Ectodermal cell (in vitro differentiated cells): ENCODE measurements around the gene TMEM61.

ENCODE experiments used
- H3K27ac ChIP-seq: 2 replicates; pipeline ENCODE4 v1.7.0; 2013; ENCODE audit warnings: mild to moderate bottlenecking, low read depth, low read length; ENCODE audit not compliant: insufficient read depth, poor library complexity, severe bottlenecking
- H3K27me3 ChIP-seq: 2 replicates; pipeline ENCODE4 v1.7.0; 2013; ENCODE audit warnings: mild to moderate bottlenecking, low read length; ENCODE audit not compliant: insufficient read depth, control insufficient read depth, poor library complexity, severe bottlenecking
- H3K36me3 ChIP-seq: one replicate; pipeline ENCODE4 v1.7.0; 2013; ENCODE audit warnings: low read length; ENCODE audit not compliant: control insufficient read depth, insufficient read depth
- H3K4me1 ChIP-seq: one replicate; pipeline ENCODE4 v1.7.0; 2013; ENCODE audit warnings: low read length; ENCODE audit not compliant: control insufficient read depth, insufficient read depth
- H3K4me3 ChIP-seq: 2 replicates; pipeline ENCODE4 v1.7.0; 2013; ENCODE audit warnings: low read depth, low read length, control low read depth; ENCODE audit not compliant: insufficient read depth
- H3K9me3 ChIP-seq: 2 replicates; pipeline ENCODE4 v1.7.0; 2013; ENCODE audit warnings: mild to moderate bottlenecking, low read length, moderate library complexity; ENCODE audit not compliant: control insufficient read depth
- WGBS, 2 experiments: methylation state at CpG; one replicate each; pipeline ENCODE4 v1.1.7; 2013; ENCODE audit warnings: missing lambda C conversion rate in 2 of 2; 5-methylcytosine and 5-hydroxymethylcytosine counted together

The TMEM61 gene

DNA sequence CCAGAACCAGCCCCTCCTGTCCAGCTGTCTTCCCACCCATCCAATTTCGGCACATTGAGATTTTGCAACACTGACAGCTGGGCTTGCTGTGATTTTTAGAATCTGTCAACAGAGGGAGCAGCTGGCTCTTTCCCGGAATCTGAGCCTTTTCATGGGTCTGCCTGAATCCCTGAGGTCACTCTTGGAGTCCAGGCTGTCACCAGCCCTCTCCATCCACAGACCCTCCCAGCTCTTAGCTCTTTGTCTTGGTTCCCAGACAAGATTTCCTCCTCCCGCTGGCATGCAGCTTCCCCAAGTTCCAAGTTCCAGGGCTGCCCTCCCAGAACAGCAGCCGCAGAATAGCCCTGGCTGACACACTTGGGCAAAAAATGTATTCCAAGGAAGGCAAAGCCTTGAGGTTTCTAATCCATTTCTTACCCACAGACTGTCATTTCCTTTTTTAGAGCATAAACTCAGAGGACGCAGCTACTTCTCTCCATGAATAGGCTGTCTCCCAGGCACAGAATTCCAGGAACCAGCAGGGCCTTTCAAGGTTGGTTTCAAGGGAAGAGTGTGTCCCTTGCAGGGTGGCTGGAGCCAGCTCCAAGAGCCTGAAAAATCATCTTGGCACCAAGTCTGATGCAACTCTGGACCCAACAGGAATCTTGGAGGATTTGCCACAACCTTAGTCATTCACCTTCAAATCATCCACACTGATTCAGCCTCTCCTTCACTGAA lies 7.1 kb upstream of the TMEM61 start:
- 44 to 49% methylated on average over 5 of the region's 5 CpGs for WGBS, 2 experiments
- Histone ChIP-seq H3K4me3 (no peak overlapping the region), H3K27ac (peak overlapping the region; percentile 26), H3K36me3 (no peaks in the 10 kb centered on the region), H3K9me3 (no peaks in the 10 kb centered on the region), H3K4me1 (no peaks in the 10 kb centered on the region), H3K27me3 (no peaks in the 10 kb centered on the region)

DNA sequence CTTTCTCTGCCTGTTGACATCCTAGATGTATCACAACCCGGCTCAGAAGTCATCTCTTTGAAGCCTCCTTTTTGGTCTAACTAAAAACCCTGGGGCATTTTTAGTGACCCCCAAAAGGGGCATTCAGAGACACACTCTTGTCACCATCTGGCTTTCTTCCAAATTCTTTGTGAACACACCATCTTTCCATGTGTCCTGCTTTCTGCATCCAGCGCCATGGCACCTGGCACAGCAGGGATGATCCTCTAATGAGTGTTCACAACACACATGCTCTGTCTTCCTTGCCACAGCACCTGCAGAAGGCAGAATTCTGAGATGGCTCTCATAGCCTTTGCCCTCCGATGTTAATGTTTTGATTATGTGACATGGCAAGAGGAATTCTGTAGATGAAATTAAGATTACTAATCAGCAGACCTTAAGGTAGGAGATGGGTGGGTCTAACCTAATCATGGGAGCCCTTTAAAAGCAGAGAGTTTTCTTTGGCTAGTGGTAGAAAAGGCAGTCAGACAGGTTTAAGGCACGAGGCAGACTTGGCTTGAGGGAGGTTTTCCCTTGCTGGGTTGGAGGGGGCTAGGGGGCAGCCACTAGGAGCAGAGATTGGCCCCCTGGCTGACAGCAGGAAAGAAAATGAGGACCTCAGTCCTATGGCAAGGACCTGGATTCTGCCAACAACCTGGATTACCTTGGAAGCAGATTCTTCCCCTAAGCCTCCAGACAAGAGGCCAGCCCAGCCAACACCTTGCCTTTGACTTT lies 4.9 kb upstream of the TMEM61 start:
- no peak overlapping the region for H3K4me3 ChIP-seq
- H3K9me3 ChIP-seq, result no peaks in the 10 kb centered on the region
- 88 to 89% methylated on average over 4 of the region's 4 CpGs for WGBS, 2 experiments
- H3K36me3 ChIP-seq, result no peaks in the 10 kb centered on the region
- H3K27me3 ChIP-seq, result peaks cover 21% of the 10 kb centered on the region
- no peak overlapping the region for H3K27ac ChIP-seq
- no peaks in the 10 kb centered on the region for H3K4me1 ChIP-seq

DNA sequence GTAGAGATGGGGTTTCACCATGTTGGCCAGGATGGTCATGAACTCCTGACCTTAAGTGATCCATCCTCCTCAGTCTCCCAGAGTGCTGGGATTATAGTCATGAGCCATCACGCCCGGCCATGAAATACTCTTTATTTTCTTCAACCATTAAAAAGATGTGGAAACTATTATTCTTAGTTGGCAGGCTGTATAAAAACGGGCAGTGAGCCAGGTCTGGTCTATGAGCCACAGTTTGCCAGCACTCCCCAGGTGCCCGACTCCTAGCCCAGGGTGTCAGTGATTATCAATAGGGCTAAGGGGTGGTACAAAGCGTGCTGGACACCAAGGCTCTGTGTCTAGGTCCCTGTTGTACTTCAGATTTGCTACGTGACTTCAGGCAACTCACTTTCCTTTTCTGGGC lies 3.7 kb upstream of the TMEM61 start:
- H3K27me3 ChIP-seq, result peaks cover 33% of the 10 kb centered on the region
- no peaks in the 10 kb centered on the region for H3K9me3 ChIP-seq
- no peaks in the 10 kb centered on the region for H3K4me1 ChIP-seq
- no peaks in the 10 kb centered on the region for H3K36me3 ChIP-seq
- 91 to 92% methylated on average over 6 of the region's 6 CpGs for WGBS, 2 experiments
- H3K27ac ChIP-seq, result no peak overlapping the region
- H3K4me3 ChIP-seq, result no peak overlapping the region

DNA sequence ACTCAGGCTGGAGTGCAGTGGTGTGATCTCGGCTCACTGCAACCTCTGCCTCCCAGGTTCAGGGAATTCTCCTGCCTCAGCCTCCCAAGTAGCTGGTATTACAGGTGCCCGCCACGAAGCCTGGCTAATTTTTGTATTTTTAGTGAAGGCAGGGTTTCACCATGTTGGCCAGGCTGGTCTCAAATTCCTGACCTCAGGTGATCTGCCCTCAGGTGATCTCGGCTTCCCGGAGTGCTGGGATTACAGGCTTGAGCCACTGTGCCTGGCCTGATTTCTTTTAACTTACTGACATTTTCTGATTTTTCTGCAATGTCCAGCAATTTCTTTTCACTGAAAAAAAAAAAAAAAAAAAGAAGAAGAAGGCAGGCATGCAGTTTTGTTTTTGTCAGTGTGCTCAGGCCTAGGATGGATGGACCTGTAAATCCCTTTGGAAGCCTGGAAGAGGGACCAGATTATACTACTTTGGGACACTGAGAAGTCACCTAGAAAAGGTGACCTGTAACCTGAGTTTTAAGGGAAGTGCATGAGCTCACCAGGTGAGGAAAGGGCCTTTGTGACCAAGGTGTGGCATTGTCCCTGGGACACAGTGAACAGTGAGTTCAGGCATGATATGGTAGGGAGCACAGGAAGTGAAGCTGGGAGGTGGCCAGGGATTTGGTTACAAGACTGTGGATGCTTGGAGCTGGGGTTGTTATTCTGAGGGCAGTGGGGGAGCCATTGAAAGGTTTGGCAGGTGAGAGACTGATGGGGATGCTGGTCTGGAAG lies 2.7 kb upstream of the TMEM61 start:
- no peaks in the 10 kb centered on the region for H3K9me3 ChIP-seq
- no peak overlapping the region for H3K4me3 ChIP-seq
- H3K36me3 ChIP-seq, result no peaks in the 10 kb centered on the region
- 87 to 89% methylated on average over 5 of the region's 5 CpGs for WGBS, 2 experiments
- no peaks in the 10 kb centered on the region for H3K4me1 ChIP-seq
- H3K27ac ChIP-seq, result no peak overlapping the region
- peaks cover 41% of the 10 kb centered on the region for H3K27me3 ChIP-seq

DNA sequence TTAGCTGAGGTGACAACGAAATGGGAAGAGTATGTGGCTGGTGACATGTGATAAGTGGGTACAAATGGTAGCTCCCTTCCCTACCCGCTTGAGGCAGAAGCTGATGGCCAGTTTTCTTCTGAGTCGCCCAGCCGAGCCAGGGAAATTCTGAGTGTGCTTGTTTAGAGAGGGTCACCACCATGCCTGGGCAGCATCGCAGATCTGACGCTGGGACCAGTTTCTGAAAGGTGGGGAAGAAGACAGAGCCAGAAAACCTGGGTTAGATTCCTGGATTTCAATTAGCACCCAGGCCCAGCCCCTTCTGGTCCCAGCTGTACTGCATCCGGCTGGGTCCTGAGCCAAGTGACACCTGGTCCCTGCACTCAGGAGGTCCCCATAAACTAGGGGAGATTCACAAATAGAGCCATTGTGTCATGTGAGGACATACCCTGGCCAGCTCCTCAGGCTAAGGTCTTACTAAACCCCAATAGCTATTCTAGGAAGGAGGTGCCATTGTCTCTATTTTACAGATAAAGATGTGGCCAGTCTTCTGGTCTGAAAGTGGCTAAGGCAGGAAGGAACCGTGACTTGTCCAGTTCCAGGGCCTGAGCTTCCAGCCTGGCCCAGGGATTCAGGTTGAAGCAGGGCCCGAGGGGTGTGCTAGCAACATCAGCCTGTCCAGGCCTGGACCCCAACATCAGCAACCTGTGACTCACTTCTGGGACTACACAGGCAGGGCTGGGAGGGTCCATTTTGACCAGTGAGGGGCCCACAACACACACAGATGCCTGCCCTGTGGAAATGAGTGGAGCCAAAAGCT lies 1.7 kb upstream of the TMEM61 start:
- Histone ChIP-seq H3K9me3 (no peaks in the 10 kb centered on the region), H3K36me3 (no peaks in the 10 kb centered on the region), H3K27me3 (peaks cover 41% of the 10 kb centered on the region), H3K4me1 (no peaks in the 10 kb centered on the region), H3K27ac (no peak overlapping the region), H3K4me3 (no peak overlapping the region)
- WGBS, 2 experiments, result 90 to 94% methylated on average over 9 of the region's 9 CpGs

DNA sequence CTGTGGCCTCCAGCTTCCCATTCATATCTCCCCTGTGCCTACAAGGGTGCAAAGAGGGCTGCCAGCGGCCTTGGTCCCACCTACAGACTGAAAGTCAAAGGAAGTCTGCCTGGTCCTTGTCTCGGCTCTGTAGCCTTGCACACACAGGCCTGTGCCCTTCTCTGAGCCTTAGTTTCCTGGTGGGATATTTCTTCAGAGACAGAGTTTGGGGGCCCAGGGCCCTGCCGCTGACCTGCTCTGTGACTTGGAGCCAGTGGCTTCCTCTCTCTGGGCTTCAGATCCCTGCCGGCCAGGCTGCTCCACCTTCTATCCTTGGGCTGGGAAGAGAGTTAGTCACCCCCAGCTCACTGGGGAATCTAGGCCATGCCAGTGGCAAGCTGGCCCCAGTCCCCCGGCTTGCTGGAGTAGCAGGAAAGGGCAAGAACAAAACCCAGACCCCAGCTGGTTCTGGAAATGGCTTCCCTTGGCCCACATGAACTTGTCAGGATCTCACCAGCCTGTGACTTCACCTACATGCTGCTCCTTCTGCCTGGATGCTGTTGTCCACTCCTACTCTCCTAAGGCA lies 1.0 kb upstream of the TMEM61 start:
- no peak overlapping the region for H3K4me3 ChIP-seq
- H3K36me3 ChIP-seq, result no peaks in the 10 kb centered on the region
- H3K27ac ChIP-seq, result no peak overlapping the region
- H3K9me3 ChIP-seq, result no peaks in the 10 kb centered on the region
- WGBS, 2 experiments, result 62 to 65% methylated on average over 5 of the region's 5 CpGs
- H3K4me1 ChIP-seq, result no peaks in the 10 kb centered on the region
- H3K27me3 ChIP-seq, result peaks cover 41% of the 10 kb centered on the region

DNA sequence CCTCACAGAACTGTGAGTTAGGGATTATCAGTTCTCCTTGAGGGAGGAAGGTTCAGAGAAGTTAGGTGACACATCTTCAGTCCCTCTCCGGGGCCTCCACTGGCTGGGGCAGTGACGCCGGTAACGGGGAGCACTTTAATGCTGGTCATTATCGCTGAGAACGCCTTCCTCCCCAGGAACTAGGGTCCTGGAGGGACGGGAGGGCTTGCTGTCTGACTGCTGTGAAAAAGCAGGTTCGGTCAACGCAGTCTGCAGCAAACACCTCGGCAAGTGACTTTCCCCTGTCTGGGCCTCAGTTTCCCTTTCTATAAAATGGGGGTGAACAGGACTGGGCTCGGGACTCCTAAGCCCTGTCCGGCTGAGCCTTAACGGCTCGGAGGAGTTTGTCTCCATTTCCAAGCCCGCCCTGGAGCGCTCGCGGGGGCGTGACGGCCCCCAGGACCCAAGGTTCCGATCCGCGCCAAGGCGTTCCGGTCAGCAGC lies 341 bp upstream of the TMEM61 start:
- peak overlapping the region; percentile 27 for H3K4me3 ChIP-seq
- no peaks in the 10 kb centered on the region for H3K9me3 ChIP-seq
- H3K36me3 ChIP-seq, result no peaks in the 10 kb centered on the region
- WGBS, 2 experiments, result 35 to 36% methylated on average over 25 of the region's 25 CpGs
- no peaks in the 10 kb centered on the region for H3K4me1 ChIP-seq
- H3K27me3 ChIP-seq, result peaks cover 41% of the 10 kb centered on the region
- H3K27ac ChIP-seq, result no peak overlapping the region

DNA sequence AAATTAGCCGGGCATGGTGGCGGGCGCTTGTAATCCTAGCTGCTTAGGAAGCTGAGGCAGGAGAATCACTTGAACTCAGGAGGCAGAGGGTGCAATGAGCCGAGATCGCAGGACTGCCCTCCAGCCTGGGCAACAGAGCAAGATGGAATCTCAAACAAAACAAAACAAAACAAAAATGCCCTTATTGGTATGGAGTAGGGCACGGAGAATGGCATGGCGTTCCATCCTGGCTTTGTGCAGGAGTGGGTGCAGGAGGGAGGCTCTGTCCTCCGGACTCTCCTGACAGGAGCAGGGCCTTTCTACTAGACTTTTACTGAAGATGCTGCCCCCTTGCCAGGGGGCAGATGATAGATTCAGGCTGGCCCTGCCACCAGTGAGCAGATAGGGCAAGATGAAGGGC lies 1.0 kb downstream of the TMEM61 start:
- H3K4me1 ChIP-seq, result no peaks in the 10 kb centered on the region
- H3K27me3 ChIP-seq, result peaks cover 41% of the 10 kb centered on the region
- H3K36me3 ChIP-seq, result no peaks in the 10 kb centered on the region
- H3K27ac ChIP-seq, result no peak overlapping the region
- H3K9me3 ChIP-seq, result no peaks in the 10 kb centered on the region
- H3K4me3 ChIP-seq, result no peak overlapping the region
- 94 to 98% methylated on average over 8 of the region's 8 CpGs for WGBS, 2 experiments

DNA sequence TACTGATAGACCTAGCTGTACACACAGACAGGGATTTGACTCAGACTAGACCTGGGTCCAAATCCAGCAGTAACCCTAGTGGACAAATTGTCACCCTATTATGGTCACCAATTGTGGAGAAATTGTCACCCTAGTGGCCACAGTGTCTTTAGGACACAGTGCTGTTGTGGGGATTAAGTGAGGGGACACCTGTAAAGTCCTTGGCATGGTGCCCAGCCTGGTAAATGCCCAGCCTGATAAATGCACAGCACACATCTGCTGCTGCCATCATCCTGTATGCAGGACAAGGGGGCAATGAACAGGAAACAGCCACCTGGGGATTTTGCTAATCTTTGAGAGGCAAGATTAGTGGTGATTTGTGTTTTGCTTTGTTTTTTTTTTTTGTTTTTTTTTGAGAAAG lies 2.3 kb downstream of the TMEM61 start:
- no peak overlapping the region for H3K4me3 ChIP-seq
- H3K9me3 ChIP-seq, result no peaks in the 10 kb centered on the region
- H3K36me3 ChIP-seq, result no peaks in the 10 kb centered on the region
- H3K27ac ChIP-seq, result no peak overlapping the region
- peaks cover 41% of the 10 kb centered on the region for H3K27me3 ChIP-seq
- H3K4me1 ChIP-seq, result no peaks in the 10 kb centered on the region
